Activated CD8-positive, alpha-beta memory T cell treated with anti-CD3 and anti-CD28 coated beads for 36 hours (primary cell): Measurements from ENCODE around the gene TMEM61. TPM values are rescaled to one million over a fixed set of nuclear protein-coding genes. Genes with fewer than 3 reads are reported as not detected.
"Not testable (repeated sequence)": the region's sequence is repeated elsewhere in the genome, so short reads cannot be mapped to it uniquely, and the experiment has no call there.

Experiments used
- CTCF ChIA-PET: fragments of 350-600 bp; sonication (Branson Sonifier 250); formaldehyde crosslinking; loops from one replicate; lab custom pipeline; 2021; ENCODE audit warnings: antibody characterized with exemption; lab: Charles Lee
- POLR2A ChIA-PET: fragments of 350-600 bp; sonication (Branson Sonifier 250); formaldehyde crosslinking; loops from one replicate; lab custom pipeline; 2021; ENCODE audit warnings: antibody characterized with exemption; lab: Charles Lee
- total RNA-seq, 2 experiments: library from RNA; stranded (reverse); gene quantifications; one replicate each; pipeline ENCODE4 v1.2.3, GENCODE V29; 2021

TMEM61 gene
- total RNA-seq, 2 experiments from 2014 or later = not detected

GRCh38 chr1:54953846-54954245 lies 26.6 kb upstream of the TMEM61 start:
- CTCF ChIA-PET = no interaction called here
- POLR2A ChIA-PET = no interaction called here

GRCh38 chr1:54955359-54955758 lies 25.1 kb upstream of the TMEM61 start:
- POLR2A ChIA-PET = no interaction called here
- CTCF ChIA-PET = no interaction called here

- ChIA-PET POLR2A (no interaction called here), CTCF (interaction anchor here (1.6 kb wide), 1 partner anchor 40 kb away, joined by 8 read pairs; no protein-coding TSS in a partner anchor)
Observed at GRCh38 chr1:54956726-54957125, 23.7 kb upstream of the TMEM61 start.

- ChIA-PET POLR2A (no interaction called here), CTCF (interaction anchor here (1.3 to 1.4 kb wide), 2 partner anchors 37 to 63 kb away, joined by 3 to 5 read pairs; no protein-coding TSS in a partner anchor)
Observed at GRCh38 chr1:54959241-54959640, 21.2 kb upstream of the TMEM61 start.

- ChIA-PET POLR2A (no interaction called here), CTCF (interaction anchor here (1.0 to 1.2 kb wide), 2 partner anchors 34 to 59 kb away, joined by 3 to 4 read pairs; no protein-coding TSS in a partner anchor)
Observed at GRCh38 chr1:54962612-54963395, 17.6 kb upstream of the TMEM61 start.

GRCh38 chr1:54963829-54964228 lies 16.6 kb upstream of the TMEM61 start:
- CTCF ChIA-PET, POLR2A ChIA-PET: not testable (repeated sequence)

GRCh38 chr1:54965624-54966340 lies 14.6 kb upstream of the TMEM61 start:
- POLR2A ChIA-PET = no interaction called here
- CTCF ChIA-PET = interaction anchor here (1.2 to 1.5 kb wide), 3 partner anchors 15 to 30 kb away, joined by 3 to 4 read pairs (median 4); no protein-coding TSS in a partner anchor

GRCh38 chr1:54967372-54967771 lies 13.1 kb upstream of the TMEM61 start:
- CTCF ChIA-PET = no interaction called here
- POLR2A ChIA-PET = no interaction called here

- POLR2A ChIA-PET = no interaction called here
- CTCF ChIA-PET = no interaction called here
Observed at GRCh38 chr1:54968551-54968950, 11.9 kb upstream of the TMEM61 start.

- ChIA-PET CTCF (interaction anchor here (0.7 kb wide), 1 partner anchor 27 kb away, joined by 4 read pairs; no protein-coding TSS in a partner anchor), POLR2A (no interaction called here)
Observed at GRCh38 chr1:54969879-54970278, 10.5 kb upstream of the TMEM61 start.

GRCh38 chr1:54970901-54971300 lies 9.5 kb upstream of the TMEM61 start:
- POLR2A ChIA-PET = no interaction called here
- CTCF ChIA-PET = no interaction called here

GRCh38 chr1:54971317-54971791 lies 9.1 kb upstream of the TMEM61 start:
- ChIA-PET POLR2A (no interaction called here), CTCF (no interaction called here)

GRCh38 chr1:54972436-54972835 lies 8.0 kb upstream of the TMEM61 start:
- ChIA-PET POLR2A (no interaction called here), CTCF (interaction anchor here (1.2 kb wide), 1 partner anchor 85 kb away, joined by 3 read pairs; the partner anchor contains the start of gene DHCR24)

GRCh38 chr1:54973205-54973921 lies 7.1 kb upstream of the TMEM61 start:
- ChIA-PET CTCF (interaction anchor here (1.2 kb wide), 1 partner anchor 86 kb away, joined by 3 read pairs; the partner anchor contains the start of gene DHCR24), POLR2A (no interaction called here)

GRCh38 chr1:54975356-54976108 lies 4.9 kb upstream of the TMEM61 start:
- POLR2A ChIA-PET = no interaction called here

GRCh38 chr1:54976747-54977146 lies 3.7 kb upstream of the TMEM61 start:
- ChIA-PET POLR2A (no interaction called here), CTCF (interaction anchor here (0.5 to 2.0 kb wide), 2 partner anchors 19 to 490 kb away, joined by 3 to 8 read pairs; no protein-coding TSS in a partner anchor)

More at GRCh38 chr1:54975356-54976108, 4.9 kb upstream of the TMEM61 start:
- CTCF ChIA-PET = interaction anchor here (0.6 kb wide), 1 partner anchor 30 kb away, joined by 3 read pairs; no protein-coding TSS in a partner anchor

- ChIA-PET POLR2A (no interaction called here), CTCF (interaction anchor here (2.0 kb wide), 1 partner anchor 19 kb away, joined by 8 read pairs; no protein-coding TSS in a partner anchor)
Observed at GRCh38 chr1:54977533-54978297, 2.7 kb upstream of the TMEM61 start.
